Mucosa of descending colon (tissue), 3 donors: ENCODE results near the gene FUBP3. TPM values are rescaled to one million over a fixed set of nuclear protein-coding genes. Genes with fewer than 3 reads are reported as not detected.

Experiments
- ATAC-seq: fragments of 200-7000 bp; cut with Tn5 transposase; one replicate; pipeline ENCODE4 v1.9.1; 2020; ENCODE audit warnings: mild to moderate bottlenecking, moderate library complexity
- DNase-seq, 3 donors: peaks; one replicate each; pipeline ENCODE4 v3.0.0-alpha.2; 2020
- H3K36me3 ChIP-seq: fragments of 200-600 bp; one replicate; pipeline ENCODE4 v1.8.0; 2021; ENCODE audit warnings: low read depth, mild to moderate bottlenecking
- H3K4me1 ChIP-seq: fragments of 200-600 bp; one replicate; pipeline ENCODE4 v1.8.0; 2021; ENCODE audit warnings: low read depth, mild to moderate bottlenecking
- H3K4me3 ChIP-seq: fragments of 200-600 bp; one replicate; pipeline ENCODE4 v1.8.0; 2021; ENCODE audit warnings: mild to moderate bottlenecking
- H3K9me3 ChIP-seq: fragments of 200-600 bp; one replicate; pipeline ENCODE4 v1.8.0; 2021; ENCODE audit warnings: mild to moderate bottlenecking
- CTCF ChIP-seq: fragments of 200-600 bp; IDR thresholded peaks from one replicate; pipeline ENCODE4 v1.8.0; 2022; ENCODE audit warnings: antibody characterized with exemption, mild to moderate bottlenecking
- intact Hi-C, 2 donors: fragments of 100-400 bp; cut with DNase I in 1 of 2; cut with micrococcal nuclease in 1 of 2; formaldehyde crosslinking; loops; one replicate each; pipeline versions ENCODE4 v1.11.0 to v1.11.1; 2022; cut with DNase I, micrococcal nuclease
- total RNA-seq, 3 donors: library from RNA; stranded (reverse); fragmentation: NEBNext Ultra II Directional in 2 of 3; extraction: Animal tissue kit (Norgen Biotek cat#: 25700) in 2 of 3; gene quantifications; one replicate each; pipeline versions ENCODE4 v1.2.1 to v1.2.4, GENCODE V29; 2021 to 2023
- donor health status: DM: no; HTN: no; CAD: no; lungs with moderate emphysema.
- donor health status: DM: no; HTN: no; CAD: no.
- donor health status: DM: no; HTN: yes; CAD: no.

The FUBP3 gene
- total RNA-seq, 3 donors from 2014 or later: 36.5 to 56.5 (median 43.3) TPM

GRCh38 chr9:130549093-130549735 lies 30.2 kb upstream of the FUBP3 start:
- Histone ChIP-seq H3K4me1 (no peaks in the 10 kb centered on the region), H3K9me3 (peaks cover 4% of the 10 kb centered on the region), H3K36me3 (no peaks in the 10 kb centered on the region), H3K4me3 (no peak overlapping the region)
- ATAC-seq (no peak), DNase-seq (no peak)
- no peak for TF ChIP-seq CTCF
- intact Hi-C loops: no loop called here

GRCh38 chr9:130554606-130555005 lies 24.8 kb upstream of the FUBP3 start:
- intact Hi-C loops: no loop called here
- Histone ChIP-seq H3K4me3 (no peak overlapping the region), H3K9me3 (no peaks in the 10 kb centered on the region), H3K36me3 (no peaks in the 10 kb centered on the region), H3K4me1 (no peaks in the 10 kb centered on the region)
- no peak for DNase-seq
- ATAC-seq: no peak
- TF ChIP-seq CTCF: no peak

GRCh38 chr9:130555061-130555460 lies 24.3 kb upstream of the FUBP3 start:
- H3K4me3 ChIP-seq: no peak overlapping the region
- DNase-seq: no peak
- intact Hi-C loops: no loop called here
- TF ChIP-seq CTCF: no peak
- no peaks in the 10 kb centered on the region for H3K9me3 ChIP-seq
- H3K36me3 ChIP-seq: no peaks in the 10 kb centered on the region
- no peak for ATAC-seq
- H3K4me1 ChIP-seq: no peaks in the 10 kb centered on the region

GRCh38 chr9:130555968-130556367 lies 23.4 kb upstream of the FUBP3 start:
- no peaks in the 10 kb centered on the region for H3K9me3 ChIP-seq
- H3K4me3 ChIP-seq: no peak overlapping the region
- DNase-seq (no peak), ATAC-seq (no peak)
- H3K4me1 ChIP-seq: no peaks in the 10 kb centered on the region
- TF ChIP-seq CTCF: no peak
- intact Hi-C loops: no loop called here
- no peaks in the 10 kb centered on the region for H3K36me3 ChIP-seq

GRCh38 chr9:130556396-130557076 lies 22.8 kb upstream of the FUBP3 start:
- Histone ChIP-seq H3K4me1 (no peaks in the 10 kb centered on the region), H3K36me3 (no peaks in the 10 kb centered on the region), H3K4me3 (no peak overlapping the region), H3K9me3 (no peaks in the 10 kb centered on the region)
- intact Hi-C loops: no loop called here
- DNase-seq: no peak
- TF ChIP-seq CTCF: no peak
- ATAC-seq: no peak
